CD4-positive, alpha-beta T cell treated with Interferon alpha-2 for 1 hour (primary cell): ENCODE data around the gene HEATR9.

Experiments used
- DNase-seq, 2 donors: peaks; one replicate each; pipeline ENCODE4 v3.0.0-alpha.2; 2020 to 2022

HEATR9 gene

GRCh38 chr17:35807371-35808144 is 61.1 kb downstream of the HEATR9 start:
- no peak for DNase-seq
